HG03060 (cell line): ENCODE data around the gene GRIA1.

ENCODE experiments used
- ATAC-seq: cut with Tn5 transposase; IDR thresholded peaks from one replicate; pipeline ENCODE4 v1.9.1; 2021; ENCODE audit warnings: low read depth, moderate number of reproducible peaks; ENCODE audit not compliant: unreplicated experiment

The GRIA1 gene

GRCh38 chr5:153654504-153655200 is 164.2 kb downstream of the GRIA1 start:
- ATAC-seq, result no peak

GRCh38 chr5:153655201-153655510 is 164.7 kb downstream of the GRIA1 start:
- no peak for ATAC-seq

- ATAC-seq, result no peak
Measured at GRCh38 chr5:153658149-153658548, 167.7 kb downstream of the GRIA1 start.

- ATAC-seq, result no peak
Measured at GRCh38 chr5:153658606-153659005, 168.1 kb downstream of the GRIA1 start.

GRCh38 chr5:153659039-153659736 is 168.7 kb downstream of the GRIA1 start:
- ATAC-seq, result no peak

- no peak for ATAC-seq
Measured at GRCh38 chr5:153660919-153661318, 170.4 kb downstream of the GRIA1 start.

- no peak for ATAC-seq
Measured at GRCh38 chr5:153661897-153662296, 171.4 kb downstream of the GRIA1 start.

GRCh38 chr5:153670101-153670500 is 179.6 kb downstream of the GRIA1 start:
- ATAC-seq, result no peak

- no peak for ATAC-seq
Measured at GRCh38 chr5:153671653-153672346, 181.3 kb downstream of the GRIA1 start.

- ATAC-seq, result no peak
Measured at GRCh38 chr5:153672347-153673090, 182.0 kb downstream of the GRIA1 start.

GRCh38 chr5:153674356-153674755 is 183.9 kb downstream of the GRIA1 start:
- no peak for ATAC-seq

- ATAC-seq, result no peak
Measured at GRCh38 chr5:153676406-153676805, 185.9 kb downstream of the GRIA1 start.

- no peak for ATAC-seq
Measured at GRCh38 chr5:153676821-153677220, 186.4 kb downstream of the GRIA1 start.

- ATAC-seq, result no peak
Measured at GRCh38 chr5:153678617-153679329, 188.3 kb downstream of the GRIA1 start.

- no peak for ATAC-seq
Measured at GRCh38 chr5:153690236-153690635, 199.8 kb downstream of the GRIA1 start.

- ATAC-seq, result no peak
Measured at GRCh38 chr5:153696256-153696655, 205.8 kb downstream of the GRIA1 start.

GRCh38 chr5:153699035-153699434 is 208.6 kb downstream of the GRIA1 start:
- ATAC-seq, result no peak

GRCh38 chr5:153700940-153701339 is 210.5 kb downstream of the GRIA1 start:
- no peak for ATAC-seq

- ATAC-seq, result no peak
Measured at GRCh38 chr5:153702265-153702664, 211.8 kb downstream of the GRIA1 start.

GRCh38 chr5:153704110-153704509 is 213.6 kb downstream of the GRIA1 start:
- ATAC-seq, result no peak
